Bronchial epithelial cell (primary cell): ENCODE results near the gene GRID2. TPM values are rescaled to one million over a fixed set of nuclear protein-coding genes. Genes with fewer than 3 reads are reported as not detected.

Experiments used
- DNase-seq: peaks from one replicate; pipeline ENCODE4 v3.0.0-alpha.2; 2010; ENCODE audit warnings: low read depth
- FAIRE-seq: peaks from 2 replicates; lab custom pipeline; 2011; peaks lifted over from hg19 to GRCh38; lab: Jason Lieb, UNC
- H3K27me3 ChIP-seq: 2 replicates; pipeline ENCODE4 v1.5.1; 2011; ENCODE audit warnings: low read length; ENCODE audit not compliant: control insufficient read depth, insufficient read depth
- H3K36me3 ChIP-seq: 2 replicates; pipeline ENCODE4 v1.5.1; 2011; ENCODE audit warnings: low read length; ENCODE audit not compliant: control insufficient read depth, insufficient read depth
- H3K4me3 ChIP-seq: 2 replicates; pipeline ENCODE4 v1.5.1; 2011; ENCODE audit warnings: mild to moderate bottlenecking, low read depth, low read length, control low read depth
- total RNA-seq: library from RNA; depleted of rRNA; stranded (reverse); fragments of >200 nt; gene quantifications from 2 replicates; pipeline ENCODE4 v1.2.1, GENCODE V29; 2014
- TF ChIP-seq, protein P1 (sequence below): IDR thresholded peaks from 2 replicates; pipeline ENCODE4 v1.5.1; 2011; ENCODE audit warnings: mild to moderate bottlenecking, moderate library complexity, low read length, control low read depth, inconsistent platforms; ENCODE audit not compliant: insufficient read depth, severe bottlenecking

Gene GRID2
- total RNA-seq, 1 donor from 2014 or later: not detected

DNA sequence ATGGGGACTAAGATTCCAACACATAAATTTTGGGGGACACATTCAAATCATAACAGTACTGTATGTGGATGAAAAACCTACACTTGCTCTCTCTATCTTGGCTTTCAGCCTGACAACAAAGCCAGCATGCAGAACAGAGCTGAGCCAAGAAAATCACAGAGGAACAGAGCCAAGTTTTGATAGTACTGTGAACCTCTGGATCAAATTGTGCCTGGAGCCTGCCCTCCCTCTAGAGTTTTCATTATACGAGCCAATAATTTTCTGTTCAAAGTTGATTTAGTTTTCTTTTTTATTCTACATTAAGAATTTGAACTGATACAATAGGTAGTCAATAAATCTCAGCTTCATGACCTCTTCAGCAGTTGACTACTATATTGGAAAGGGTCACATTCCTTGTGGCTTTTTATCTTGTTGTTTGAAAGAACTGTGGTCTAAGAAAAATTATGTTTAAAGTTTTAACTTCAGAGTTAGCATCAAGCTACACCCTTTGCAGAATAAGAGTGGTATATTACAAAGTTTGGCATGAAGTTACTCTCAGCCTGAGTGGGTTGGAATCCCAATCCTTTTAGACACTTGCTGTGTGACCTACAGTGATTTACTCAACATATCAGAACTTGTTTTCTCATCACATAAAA is 31.1 kb downstream of the GRID2 start:
- TF ChIP-seq, protein P1, sequence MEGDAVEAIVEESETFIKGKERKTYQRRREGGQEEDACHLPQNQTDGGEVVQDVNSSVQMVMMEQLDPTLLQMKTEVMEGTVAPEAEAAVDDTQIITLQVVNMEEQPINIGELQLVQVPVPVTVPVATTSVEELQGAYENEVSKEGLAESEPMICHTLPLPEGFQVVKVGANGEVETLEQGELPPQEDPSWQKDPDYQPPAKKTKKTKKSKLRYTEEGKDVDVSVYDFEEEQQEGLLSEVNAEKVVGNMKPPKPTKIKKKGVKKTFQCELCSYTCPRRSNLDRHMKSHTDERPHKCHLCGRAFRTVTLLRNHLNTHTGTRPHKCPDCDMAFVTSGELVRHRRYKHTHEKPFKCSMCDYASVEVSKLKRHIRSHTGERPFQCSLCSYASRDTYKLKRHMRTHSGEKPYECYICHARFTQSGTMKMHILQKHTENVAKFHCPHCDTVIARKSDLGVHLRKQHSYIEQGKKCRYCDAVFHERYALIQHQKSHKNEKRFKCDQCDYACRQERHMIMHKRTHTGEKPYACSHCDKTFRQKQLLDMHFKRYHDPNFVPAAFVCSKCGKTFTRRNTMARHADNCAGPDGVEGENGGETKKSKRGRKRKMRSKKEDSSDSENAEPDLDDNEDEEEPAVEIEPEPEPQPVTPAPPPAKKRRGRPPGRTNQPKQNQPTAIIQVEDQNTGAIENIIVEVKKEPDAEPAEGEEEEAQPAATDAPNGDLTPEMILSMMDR: no peak
- H3K4me3 ChIP-seq: no peak overlapping the region
- DNase-seq (no peak), FAIRE-seq (no peak)
- no peaks in the 10 kb centered on the region for H3K27me3 ChIP-seq
- no peaks in the 10 kb centered on the region for H3K36me3 ChIP-seq

DNA sequence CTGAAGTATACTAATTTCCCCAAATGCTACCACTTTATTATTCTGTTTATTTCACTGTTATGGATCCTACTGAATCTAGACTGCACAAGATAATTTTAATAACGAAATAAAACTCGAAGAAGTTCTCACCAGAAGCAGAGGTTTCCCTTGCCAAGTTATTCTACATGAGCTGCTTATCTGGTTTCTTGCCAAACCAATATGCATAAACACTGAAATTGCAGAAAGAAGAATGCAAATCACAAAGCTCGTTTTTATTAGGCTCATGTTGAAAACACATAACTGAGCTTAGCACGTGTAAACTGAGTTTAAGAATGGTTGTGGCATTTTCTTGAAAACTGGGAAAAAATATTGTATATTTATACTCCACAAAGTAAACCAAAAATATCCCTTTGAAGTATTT is 35.9 kb downstream of the GRID2 start:
- H3K36me3 ChIP-seq: no peaks in the 10 kb centered on the region
- no peak overlapping the region for H3K4me3 ChIP-seq
- TF ChIP-seq, protein P1: no peak
- no peak for DNase-seq
- no peaks in the 10 kb centered on the region for H3K27me3 ChIP-seq
- FAIRE-seq: no peak

DNA sequence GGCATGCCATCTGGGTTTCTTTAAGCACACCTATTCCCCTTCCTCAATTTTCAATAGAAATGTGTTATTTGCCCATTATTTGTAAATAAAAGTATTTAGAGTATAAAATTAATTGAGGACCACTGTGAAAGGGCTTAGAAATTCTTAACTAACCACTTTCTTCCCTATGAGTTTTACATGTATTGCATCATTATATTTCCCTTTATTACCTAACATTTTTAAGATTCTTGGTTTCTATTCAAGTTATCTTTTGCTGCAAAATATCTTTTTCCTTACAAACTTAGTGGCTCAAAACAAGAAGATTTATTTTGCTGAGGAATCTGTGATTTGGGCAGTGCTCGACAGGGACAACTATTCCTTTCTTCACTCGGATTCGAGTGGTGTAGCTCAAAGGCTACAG is 40.5 kb downstream of the GRID2 start:
- Histone ChIP-seq H3K4me3 (no peak overlapping the region), H3K27me3 (no peaks in the 10 kb centered on the region), H3K36me3 (no peaks in the 10 kb centered on the region)
- FAIRE-seq: no peak
- DNase-seq: no peak
- TF ChIP-seq, protein P1: no peak

DNA sequence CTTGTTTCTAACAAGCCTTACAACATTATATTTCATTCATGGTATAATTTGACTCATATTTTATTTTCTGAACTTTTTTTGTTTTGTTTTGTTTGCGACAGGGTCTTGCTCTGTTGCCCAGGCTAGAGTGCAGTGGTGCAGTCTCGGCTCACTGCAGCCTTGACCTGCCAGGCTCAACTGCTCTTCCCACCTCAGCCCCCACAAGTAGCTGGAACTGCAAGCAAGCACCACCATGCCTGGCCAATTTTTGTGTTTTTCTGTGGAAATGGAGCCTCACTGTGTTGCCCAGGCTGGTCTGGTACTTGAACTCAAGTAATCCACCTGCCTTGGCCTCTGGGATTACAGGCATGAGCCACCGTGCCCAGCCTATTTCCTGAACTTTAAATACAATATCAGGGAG is 42.5 kb downstream of the GRID2 start:
- H3K27me3 ChIP-seq: no peaks in the 10 kb centered on the region
- no peak overlapping the region for H3K4me3 ChIP-seq
- TF ChIP-seq, protein P1: no peak
- DNase-seq (no peak), FAIRE-seq (no peak)
- no peaks in the 10 kb centered on the region for H3K36me3 ChIP-seq

DNA sequence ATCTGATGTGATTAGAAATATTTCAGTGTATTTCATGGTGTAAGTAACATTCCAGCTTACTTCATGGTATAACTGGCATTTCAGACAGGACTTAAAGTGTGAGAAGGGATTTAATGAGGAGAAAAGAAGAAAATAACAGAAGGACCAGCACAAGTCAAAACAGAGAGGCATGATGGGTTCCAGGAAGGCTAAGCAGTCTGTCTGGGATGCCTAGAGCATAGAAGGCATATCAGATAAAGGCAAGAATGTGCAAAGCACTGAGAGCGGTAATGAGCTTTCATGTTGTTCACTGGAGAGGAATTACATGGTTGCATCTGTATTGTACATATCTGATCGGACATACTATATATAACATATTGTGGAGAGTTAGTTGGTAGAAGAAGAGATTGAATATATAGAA is 54.2 kb downstream of the GRID2 start:
- Histone ChIP-seq H3K4me3 (no peak overlapping the region), H3K36me3 (no peaks in the 10 kb centered on the region), H3K27me3 (no peaks in the 10 kb centered on the region)
- TF ChIP-seq, protein P1: no peak
- no peak for FAIRE-seq
- no peak for DNase-seq

DNA sequence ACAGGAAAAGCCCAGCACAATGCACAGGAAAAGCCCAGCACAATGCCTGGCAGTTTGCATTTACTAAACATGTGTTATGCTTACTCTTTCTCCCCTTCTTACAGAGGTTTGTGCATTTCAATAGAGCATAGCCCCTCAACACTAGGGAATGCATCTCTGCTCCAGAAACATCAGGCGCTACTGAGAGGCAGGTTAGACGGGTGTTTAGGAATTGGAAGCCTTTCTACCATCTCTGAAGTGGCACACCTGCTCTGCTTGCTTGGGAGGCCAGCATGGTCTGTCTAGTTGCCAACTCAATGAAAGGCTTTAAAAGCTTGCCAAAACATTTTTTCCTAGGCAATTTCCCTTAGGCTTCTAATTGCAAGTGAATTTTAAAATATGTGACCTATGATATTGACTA is 55.7 kb downstream of the GRID2 start:
- no peaks in the 10 kb centered on the region for H3K27me3 ChIP-seq
- no peak for DNase-seq
- TF ChIP-seq, protein P1: no peak
- FAIRE-seq: no peak
- no peaks in the 10 kb centered on the region for H3K36me3 ChIP-seq
- no peak overlapping the region for H3K4me3 ChIP-seq
